Keratinocyte (primary cell): ENCODE results near the gene NOS1.

ENCODE experiments used
- CTCF ChIP-seq, 3 experiments: IDR thresholded peaks in 1 of 3; conservative IDR thresholded peaks in 1 of 3; optimal IDR thresholded peaks in 1 of 3; 2 replicates in 2 of 3; 3 replicates in 1 of 3; pipeline versions ENCODE3 to v1.5.1; 2011; ENCODE audit warnings: low read length in 3 of 3, mild to moderate bottlenecking in 3 of 3, moderate library complexity in 2 of 3, control low read depth in 1 of 3, inconsistent platforms in 1 of 3; ENCODE audit not compliant: insufficient read depth in 2 of 3; ENCODE audit errors: extremely low read depth in 1 of 3
- EZH2 ChIP-seq: IDR thresholded peaks from one replicate; pipeline ENCODE4 v1.6.1; 2012; ENCODE audit warnings: inconsistent platforms, mild to moderate bottlenecking, low read length, moderate library complexity

DNA sequence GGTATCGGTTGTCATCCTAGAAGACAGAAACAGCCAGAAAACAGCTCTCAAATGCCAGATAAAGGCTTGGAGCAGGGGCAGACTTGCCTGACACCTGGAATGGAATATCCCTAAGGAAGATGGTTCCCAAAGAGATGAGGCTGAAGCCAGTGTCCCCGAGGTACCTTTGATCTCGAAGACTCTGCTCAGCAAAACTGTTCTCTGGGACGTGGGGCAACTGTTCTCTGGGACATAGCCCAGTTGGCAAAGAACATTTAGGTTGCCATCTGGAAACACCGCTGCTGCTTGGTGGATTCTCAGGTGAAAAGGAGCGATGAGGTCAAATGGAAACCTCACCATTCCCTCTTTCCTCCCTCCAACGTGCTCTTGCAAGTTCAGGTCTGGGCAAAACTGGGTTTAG lies 143.3 kb downstream of the NOS1 start:
- TF ChIP-seq CTCF (optimal IDR thresholded peaks at IDR 0.05 in 1 of 3, IDR thresholded peaks at IDR 0.05 in 1 of 3, conservative IDR thresholded peaks at IDR 0.05 in 1 of 3; ENCODE audit: extremely low read depth in 1 of 3, insufficient read depth in 2 of 3, low read length in 3 of 3) (no peak), EZH2 (no peak)
